ENCODE results near the gene A3GALT2.

The A3GALT2 gene

DNA sequence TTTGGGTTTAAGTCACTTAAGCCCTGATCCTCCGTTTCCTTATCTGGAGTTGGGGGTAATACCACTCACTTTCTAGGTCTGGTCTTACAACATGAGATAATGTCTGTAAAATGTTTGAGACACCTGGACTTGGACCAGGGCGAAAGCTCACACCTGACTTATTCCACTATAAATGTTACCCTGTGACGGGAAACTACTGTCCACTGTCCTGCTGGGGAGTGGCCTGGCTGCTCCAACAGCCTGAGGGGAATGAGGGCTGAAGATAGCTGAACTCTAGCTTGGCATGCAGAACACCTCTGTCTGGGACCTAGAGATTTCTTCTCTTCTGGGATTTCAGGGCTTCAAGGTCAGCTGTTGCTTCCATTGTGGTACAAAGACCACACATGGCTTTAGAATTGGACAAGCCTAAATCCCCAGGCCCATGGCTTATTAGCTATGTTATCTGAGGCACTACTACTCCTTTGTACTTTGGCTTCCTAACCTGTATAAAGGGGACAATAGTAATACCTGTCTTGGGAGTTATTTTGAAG lies 9.5 kb upstream of the A3GALT2 start:
- TF ChIP-seq TAF1 (IDR thresholded peaks at IDR 0.05; ENCODE audit: borderline replicate concordance, low read depth, low read length), result no peak
- TF ChIP-seq POLR2AphosphoS5 (IDR thresholded peaks at IDR 0.05; ENCODE audit: low read depth, low read length), result no peak
- TF ChIP-seq POLR2A (IDR thresholded peaks at IDR 0.05; ENCODE audit: low read depth, low read length), result no peak
- no peak for DNase-seq (ENCODE audit: insufficient read length)

DNA sequence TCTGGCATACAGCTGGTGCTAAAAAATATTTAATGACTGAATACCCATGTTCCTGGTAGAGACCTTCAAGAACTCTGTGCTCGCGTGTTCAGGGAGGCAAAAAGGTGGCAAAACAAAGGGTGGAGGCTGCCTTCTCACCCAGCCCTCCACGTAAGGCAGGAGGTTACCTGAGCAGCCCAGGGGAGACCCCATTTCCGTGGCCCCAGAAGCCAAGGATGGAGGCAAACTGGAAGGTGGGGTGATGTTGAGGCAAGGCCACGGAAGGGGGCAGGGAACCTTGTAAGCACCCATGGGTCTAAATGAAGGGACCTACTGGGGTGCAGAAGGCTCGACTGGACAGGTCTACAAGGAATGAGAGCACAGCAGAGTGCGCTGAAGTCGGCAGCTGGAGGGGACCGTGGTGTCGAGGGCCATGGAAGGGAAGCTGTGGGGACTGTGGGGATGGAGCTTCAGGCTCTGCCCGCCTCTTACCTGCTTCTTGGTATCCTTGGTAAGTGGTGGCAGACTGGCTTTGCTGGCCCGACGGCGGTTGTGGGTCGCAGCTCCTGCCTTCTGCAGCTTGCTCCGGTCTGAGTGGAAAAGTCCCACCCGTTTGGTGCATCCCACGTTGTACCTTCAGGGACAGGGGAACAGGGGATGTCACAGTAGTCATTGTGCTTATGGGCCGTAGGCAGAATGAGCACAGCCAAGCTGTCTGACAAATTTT lies 8.9 kb upstream of the A3GALT2 start:
- FAIRE-seq, result no peak
- DNase-seq (ENCODE audit: insufficient read length), result no peak
- TF ChIP-seq POLR2AphosphoS5 (IDR thresholded peaks at IDR 0.05; ENCODE audit: low read depth, low read length), result no peak
- TF ChIP-seq POLR2A (IDR thresholded peaks at IDR 0.05; ENCODE audit: low read depth, low read length), result no peak
- TF ChIP-seq TAF1 (IDR thresholded peaks at IDR 0.05; ENCODE audit: borderline replicate concordance, low read depth, low read length), result no peak

More for the DNA sequence above, 9.5 kb upstream of the A3GALT2 start:
- no peak for FAIRE-seq

DNA sequence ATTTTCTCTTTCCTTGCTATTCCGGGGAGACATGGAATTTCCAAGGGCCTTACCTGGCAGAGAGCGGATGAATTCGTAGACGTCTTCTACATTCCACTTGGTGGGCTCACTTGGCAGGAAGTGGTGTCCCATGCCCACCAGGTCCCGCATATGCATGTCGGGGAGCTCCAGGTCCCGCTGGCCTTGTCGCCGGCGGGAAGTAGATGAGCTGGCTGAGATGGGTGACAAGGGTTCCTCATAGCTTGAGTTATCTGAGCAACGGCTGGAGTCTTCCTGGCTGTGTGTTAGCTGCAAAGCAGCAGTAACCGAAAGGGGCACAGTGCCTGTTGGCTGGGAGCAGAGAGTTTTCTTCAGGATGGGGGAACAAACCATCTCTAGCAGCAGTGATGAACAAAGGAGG lies 7.9 kb upstream of the A3GALT2 start:
- no peak for DNase-seq (ENCODE audit: insufficient read length)
- no peak for FAIRE-seq
- TF ChIP-seq POLR2AphosphoS5 (IDR thresholded peaks at IDR 0.05; ENCODE audit: low read depth, low read length) (no peak), POLR2A (IDR thresholded peaks at IDR 0.05; ENCODE audit: low read depth, low read length) (no peak), TAF1 (IDR thresholded peaks at IDR 0.05; ENCODE audit: borderline replicate concordance, low read depth, low read length) (no peak)

DNA sequence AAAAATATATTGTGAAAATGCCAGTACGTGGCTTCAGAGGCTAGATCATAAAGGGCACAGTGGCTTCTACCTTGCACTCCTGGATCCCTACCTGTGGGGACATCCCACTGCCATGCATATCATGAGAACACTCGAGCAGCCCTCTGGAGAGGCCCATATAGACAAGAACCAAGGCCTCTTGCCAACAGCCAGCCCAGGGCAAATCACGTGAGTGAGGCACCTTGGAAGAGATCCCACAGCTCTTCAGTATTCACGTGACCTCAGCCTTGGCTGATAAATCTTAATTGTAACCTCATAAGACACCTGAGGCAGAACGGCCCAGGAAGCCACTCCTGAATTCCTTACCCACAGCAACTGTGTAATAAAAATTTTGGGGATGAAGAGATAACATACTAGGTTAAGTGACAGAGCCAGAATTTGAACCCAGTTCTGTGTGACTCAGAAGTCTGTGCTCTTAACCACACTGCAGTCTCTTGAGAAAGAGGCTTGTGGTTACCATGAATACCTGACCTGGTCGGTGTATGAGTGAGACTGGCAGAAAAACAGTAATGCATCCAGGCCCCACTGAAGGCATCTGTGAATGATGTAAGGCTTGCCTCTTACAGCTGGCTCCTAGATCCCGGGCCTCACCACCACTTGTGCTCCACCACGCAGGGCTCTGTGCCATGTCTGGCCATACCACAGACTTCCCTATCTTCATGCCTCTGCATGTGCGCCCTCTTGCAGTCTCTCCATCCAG lies 6.9 kb upstream of the A3GALT2 start:
- no peak for TF ChIP-seq POLR2AphosphoS5 (IDR thresholded peaks at IDR 0.05; ENCODE audit: low read depth, low read length)
- TF ChIP-seq TAF1 (IDR thresholded peaks at IDR 0.05; ENCODE audit: borderline replicate concordance, low read depth, low read length), result no peak
- no peak for TF ChIP-seq POLR2A (IDR thresholded peaks at IDR 0.05; ENCODE audit: low read depth, low read length)
- DNase-seq (ENCODE audit: insufficient read length), result no peak
- no peak for FAIRE-seq

DNA sequence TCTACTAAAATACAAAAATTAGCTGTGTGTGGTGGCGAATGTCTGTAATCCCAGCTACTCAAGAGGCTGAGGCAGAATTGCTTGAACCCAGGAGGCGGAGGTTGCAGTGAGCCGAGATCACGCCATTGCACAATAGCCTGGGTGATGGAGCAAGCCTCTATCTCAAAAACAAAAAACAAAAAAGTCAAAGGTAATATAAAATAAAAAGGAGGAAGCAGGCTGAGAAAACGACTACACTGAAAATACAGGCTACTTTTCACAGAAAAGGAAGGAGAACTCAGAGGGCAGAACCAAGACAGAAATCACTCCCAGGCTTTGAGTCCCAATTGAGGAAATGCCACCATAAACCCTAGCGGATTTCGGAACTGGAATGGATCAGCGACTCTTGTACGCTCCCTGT lies 5.9 kb upstream of the A3GALT2 start:
- TF ChIP-seq TAF1 (IDR thresholded peaks at IDR 0.05; ENCODE audit: borderline replicate concordance, low read depth, low read length), result no peak
- no peak for TF ChIP-seq POLR2A (IDR thresholded peaks at IDR 0.05; ENCODE audit: low read depth, low read length)
- TF ChIP-seq POLR2AphosphoS5 (IDR thresholded peaks at IDR 0.05; ENCODE audit: low read depth, low read length), result no peak
- DNase-seq (ENCODE audit: insufficient read length) (no peak), FAIRE-seq (no peak)

DNA sequence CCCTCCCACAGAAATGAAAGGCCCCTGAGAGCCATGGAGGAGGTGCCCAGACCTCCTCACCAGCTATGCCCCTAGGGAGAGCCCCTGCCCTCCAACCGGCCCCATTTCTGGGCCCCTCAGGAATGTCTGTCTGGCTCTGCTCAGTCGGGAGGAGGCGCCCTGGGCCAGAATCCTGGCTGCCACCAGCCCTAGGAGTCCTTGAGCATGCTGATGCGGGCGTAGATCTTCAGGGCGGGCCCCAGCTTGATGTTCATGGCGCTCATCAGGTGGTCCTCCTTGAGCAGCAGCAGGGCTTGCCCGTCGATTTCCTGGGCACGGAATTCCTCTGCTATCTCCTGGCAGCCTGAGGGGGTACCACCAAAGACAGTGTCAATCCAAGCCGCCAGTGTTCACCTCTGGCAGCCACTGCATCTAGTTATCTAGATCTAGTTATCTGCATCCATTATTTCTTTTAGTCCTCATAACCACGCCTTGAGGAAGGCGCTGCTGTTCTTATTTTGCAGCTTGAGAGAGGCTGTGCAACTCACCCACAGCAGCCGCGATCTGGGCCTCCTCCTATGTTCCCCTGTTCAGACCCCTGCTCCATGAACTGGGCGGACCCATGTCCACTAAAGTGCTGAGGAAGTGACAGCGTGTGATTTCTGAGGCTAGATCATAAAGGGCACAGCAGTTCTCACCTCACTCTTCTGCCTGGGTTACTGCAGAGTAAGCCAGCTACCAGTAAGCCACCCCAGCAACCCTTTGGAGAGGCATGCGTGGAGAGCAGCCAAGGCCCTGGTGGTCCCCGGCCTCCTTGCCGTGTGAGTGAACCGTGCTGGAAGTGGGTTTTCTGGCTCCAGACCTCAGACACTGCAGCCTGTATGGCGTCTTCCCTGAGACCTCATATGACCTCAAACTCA lies 4.0 kb upstream of the A3GALT2 start:
- DNase-seq (ENCODE audit: insufficient read length) (no peak), FAIRE-seq (no peak)
- TF ChIP-seq TAF1 (IDR thresholded peaks at IDR 0.05; ENCODE audit: borderline replicate concordance, low read depth, low read length) (no peak), POLR2AphosphoS5 (IDR thresholded peaks at IDR 0.05; ENCODE audit: low read depth, low read length) (no peak), POLR2A (IDR thresholded peaks at IDR 0.05; ENCODE audit: low read depth, low read length) (no peak)

DNA sequence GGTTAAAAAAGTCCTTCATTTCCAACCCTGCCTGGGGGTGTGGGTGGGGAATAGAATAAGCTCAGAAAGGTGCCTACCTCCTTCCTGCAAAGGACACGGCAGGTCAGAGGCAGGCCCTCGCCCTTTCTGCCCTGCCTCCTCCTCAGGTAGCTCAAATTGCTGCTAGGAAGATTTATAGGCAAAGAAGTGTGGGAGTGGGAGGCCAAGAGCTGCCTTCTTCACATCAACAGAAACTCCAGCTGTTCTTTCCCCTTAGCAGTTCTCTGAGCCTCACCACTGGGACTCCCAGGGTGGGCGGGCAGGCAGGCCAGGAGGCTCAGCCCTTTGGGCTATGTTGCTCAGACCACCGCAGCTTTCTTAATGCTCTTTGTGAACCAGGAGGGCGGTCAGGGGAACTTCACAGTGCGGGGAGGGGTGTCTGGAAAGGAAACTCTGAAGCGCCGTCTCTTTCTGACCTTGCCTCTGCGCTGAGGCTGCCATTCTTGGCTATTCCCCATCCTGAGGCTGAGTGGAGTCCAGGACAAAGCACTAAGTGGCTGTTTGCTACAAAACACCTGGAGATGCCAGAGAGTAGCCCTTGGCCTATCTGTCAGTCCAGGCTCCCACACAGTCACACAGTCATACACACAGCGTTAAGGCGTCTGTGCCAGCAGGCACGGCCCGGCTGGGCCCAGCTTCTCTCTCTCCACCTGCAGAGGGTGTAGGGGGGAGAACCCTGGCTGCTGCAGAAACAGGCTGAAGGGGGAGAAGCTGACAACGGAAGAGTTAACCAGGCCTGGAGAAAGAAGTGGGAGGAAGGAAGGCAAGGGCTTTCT lies 3.0 kb upstream of the A3GALT2 start:
- FAIRE-seq (no peak), DNase-seq (ENCODE audit: insufficient read length) (no peak)
- TF ChIP-seq POLR2A (IDR thresholded peaks at IDR 0.05; ENCODE audit: low read depth, low read length) (no peak), TAF1 (IDR thresholded peaks at IDR 0.05; ENCODE audit: borderline replicate concordance, low read depth, low read length) (no peak), POLR2AphosphoS5 (IDR thresholded peaks at IDR 0.05; ENCODE audit: low read depth, low read length) (no peak)

DNA sequence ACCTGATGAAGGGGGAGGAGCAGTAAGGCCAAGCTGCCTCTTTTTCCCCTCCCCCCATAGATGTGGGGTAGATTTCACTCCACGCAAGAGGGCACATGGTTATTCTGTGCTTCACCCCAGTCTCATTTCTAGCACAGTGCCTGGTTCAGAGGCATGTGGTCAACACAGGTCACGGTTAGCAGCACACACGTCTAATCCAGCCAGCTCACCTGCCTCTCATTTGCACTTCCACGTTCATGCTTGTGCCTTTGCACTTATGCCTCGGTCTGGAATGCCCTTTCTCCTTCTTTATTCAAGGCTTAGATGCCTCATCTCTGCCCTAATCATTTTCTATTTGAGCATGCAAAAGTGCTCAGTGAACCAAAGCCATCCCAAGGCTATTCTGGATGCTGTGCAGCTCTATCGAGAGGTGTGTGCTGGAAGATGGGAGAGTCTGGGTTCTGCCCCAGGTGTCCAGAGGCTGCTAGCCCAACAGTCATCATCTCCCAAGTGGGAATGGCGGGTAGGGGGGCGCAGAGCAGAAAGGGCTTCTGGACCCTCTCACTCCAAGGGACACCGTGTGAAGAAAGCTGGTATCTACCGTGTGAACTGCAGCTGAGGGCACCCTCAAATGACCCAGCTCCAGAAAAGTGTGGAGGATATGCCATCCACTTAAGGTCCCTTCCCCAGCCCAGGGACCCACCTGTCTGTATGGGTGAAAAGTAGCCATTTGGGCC lies 2.1 kb upstream of the A3GALT2 start:
- TF ChIP-seq TAF1 (IDR thresholded peaks at IDR 0.05; ENCODE audit: borderline replicate concordance, low read depth, low read length) (no peak), POLR2A (IDR thresholded peaks at IDR 0.05; ENCODE audit: low read depth, low read length) (0 out of 2 replicates have a peak, but pooled peaks have one; percentile 30), POLR2AphosphoS5 (IDR thresholded peaks at IDR 0.05; ENCODE audit: low read depth, low read length) (peak; percentile 75)
- no peak for DNase-seq (ENCODE audit: insufficient read length)
- peak; percentile 27 for FAIRE-seq

DNA sequence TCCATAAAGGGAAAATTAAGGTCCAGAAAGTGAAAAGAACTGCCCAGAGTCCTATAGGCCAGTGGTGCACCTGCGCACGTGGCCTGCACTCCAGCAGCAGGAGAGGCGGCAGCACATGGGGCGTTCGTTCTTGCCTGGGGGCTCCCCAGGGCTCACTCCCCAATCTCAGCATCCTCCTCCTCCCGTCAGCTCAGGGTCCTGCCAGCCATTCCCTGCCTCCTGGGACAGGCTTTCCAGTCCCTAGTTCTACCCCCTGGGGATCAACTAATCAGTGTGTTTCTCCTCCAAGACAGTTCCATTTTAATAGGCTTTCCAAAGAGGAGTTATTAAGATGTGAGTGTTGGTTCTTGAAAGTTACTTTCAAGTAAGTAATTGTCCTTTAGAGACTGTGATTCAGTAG lies 1.2 kb upstream of the A3GALT2 start:
- no peak for DNase-seq (ENCODE audit: insufficient read length)
- FAIRE-seq, result no peak
- TF ChIP-seq TAF1 (IDR thresholded peaks at IDR 0.05; ENCODE audit: borderline replicate concordance, low read depth, low read length) (no peak), POLR2A (IDR thresholded peaks at IDR 0.05; ENCODE audit: low read depth, low read length) (no peak), POLR2AphosphoS5 (IDR thresholded peaks at IDR 0.05; ENCODE audit: low read depth, low read length) (no peak)

DNA sequence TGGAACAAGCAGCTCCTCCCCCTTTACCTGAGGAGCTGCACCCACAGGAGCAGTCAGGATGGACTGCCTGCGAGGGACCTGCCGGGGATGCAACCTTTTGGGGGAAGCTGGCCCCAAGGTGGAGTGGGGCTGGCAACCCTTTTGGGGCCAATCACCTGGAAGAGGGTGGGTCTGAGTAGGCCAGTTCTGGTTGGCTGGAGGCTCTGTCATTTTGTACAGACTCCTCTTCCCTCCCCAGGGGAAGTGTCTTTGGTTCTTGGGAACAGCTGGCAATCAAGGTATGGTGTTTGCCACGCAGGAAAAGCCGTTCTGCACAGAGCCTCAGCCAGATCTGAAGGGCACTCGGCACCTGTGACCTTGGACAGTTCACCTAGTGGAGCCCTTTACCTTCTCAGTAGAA lies 280 bp upstream of the A3GALT2 start:
- DNase-seq (ENCODE audit: insufficient read length) (no peak), FAIRE-seq (no peak)
- TF ChIP-seq TAF1 (IDR thresholded peaks at IDR 0.05; ENCODE audit: borderline replicate concordance, low read depth, low read length) (no peak), POLR2AphosphoS5 (IDR thresholded peaks at IDR 0.05; ENCODE audit: low read depth, low read length) (no peak), POLR2A (IDR thresholded peaks at IDR 0.05; ENCODE audit: low read depth, low read length) (no peak)

All from GM12892 (cell line).